Esophagus squamous epithelium (tissue), 4 donors: ENCODE data around the gene ETNK1.

ENCODE experiments used
- POLR2A ChIP-seq, 4 donors: fragments of 450-650 bp; IDR thresholded peaks; one replicate each; pipeline ENCODE4 v1.6.1; 2017; ENCODE audit warnings: antibody characterized with exemption in 4 of 4, mild to moderate bottlenecking in 4 of 4, moderate library complexity in 3 of 4
- TF ChIP-seq, protein P1 (sequence below), 6 experiments: fragments of 450-650 bp in 4 of 6; fragments of 200-600 bp in 2 of 6; sonication (generic) in 2 of 6; IDR thresholded peaks; one replicate each; pipeline ENCODE4 v1.5.1; 2016 to 2019; ENCODE audit warnings: antibody characterized with exemption in 6 of 6, mild to moderate bottlenecking in 4 of 6, moderate library complexity in 4 of 6

- TF ChIP-seq, protein P1, sequence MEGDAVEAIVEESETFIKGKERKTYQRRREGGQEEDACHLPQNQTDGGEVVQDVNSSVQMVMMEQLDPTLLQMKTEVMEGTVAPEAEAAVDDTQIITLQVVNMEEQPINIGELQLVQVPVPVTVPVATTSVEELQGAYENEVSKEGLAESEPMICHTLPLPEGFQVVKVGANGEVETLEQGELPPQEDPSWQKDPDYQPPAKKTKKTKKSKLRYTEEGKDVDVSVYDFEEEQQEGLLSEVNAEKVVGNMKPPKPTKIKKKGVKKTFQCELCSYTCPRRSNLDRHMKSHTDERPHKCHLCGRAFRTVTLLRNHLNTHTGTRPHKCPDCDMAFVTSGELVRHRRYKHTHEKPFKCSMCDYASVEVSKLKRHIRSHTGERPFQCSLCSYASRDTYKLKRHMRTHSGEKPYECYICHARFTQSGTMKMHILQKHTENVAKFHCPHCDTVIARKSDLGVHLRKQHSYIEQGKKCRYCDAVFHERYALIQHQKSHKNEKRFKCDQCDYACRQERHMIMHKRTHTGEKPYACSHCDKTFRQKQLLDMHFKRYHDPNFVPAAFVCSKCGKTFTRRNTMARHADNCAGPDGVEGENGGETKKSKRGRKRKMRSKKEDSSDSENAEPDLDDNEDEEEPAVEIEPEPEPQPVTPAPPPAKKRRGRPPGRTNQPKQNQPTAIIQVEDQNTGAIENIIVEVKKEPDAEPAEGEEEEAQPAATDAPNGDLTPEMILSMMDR (IDR thresholded peaks at IDR 0.05), result no peak
- TF ChIP-seq POLR2A (IDR thresholded peaks at IDR 0.05), result no peak
These were observed 106.3 kb downstream of the ETNK1 start for GRCh38 chr12:22731236-22731635.
